ENCODE measurements around the gene NRG2. TPM values are rescaled to one million over a fixed set of nuclear protein-coding genes. Genes with fewer than 3 reads are reported as not detected.

The NRG2 gene
- total and polyA plus RNA-seq, 2 experiments from 2014 or later, result 13.5 to 20.7 TPM

- no peaks in the 10 kb centered on the region for H3K4me1 ChIP-seq (ENCODE audit: low read depth)
- no peak overlapping the region for H3K4me3 ChIP-seq
- peak; percentile 63 to 83 for DNase-seq (ENCODE audit: low read depth in 1 of 2, low spot score in 1 of 2)
These were observed 234.4 kb downstream of the NRG2 start for GRCh38 chr5:139808481-139809330.

GRCh38 chr5:139807647-139808030 lies 235.5 kb downstream of the NRG2 start:
- Histone ChIP-seq H3K27me3 (peaks cover 28% of the 10 kb centered on the region), H3K27ac (no peak overlapping the region), H3K4me1 (ENCODE audit: low read depth) (no peaks in the 10 kb centered on the region), H3K4me3 (no peak overlapping the region), H3K9me3 (ENCODE audit: low read depth) (no peaks in the 10 kb centered on the region), H3K36me3 (no peaks in the 10 kb centered on the region)
- TF ChIP-seq CTCF (IDR thresholded peaks at IDR 0.05; ENCODE audit: low read depth, low read length), result no peak
- DNase-seq (ENCODE audit: low read depth in 1 of 2, low spot score in 1 of 2), result no peak

More at GRCh38 chr5:139808481-139809330, 234.4 kb downstream of the NRG2 start:
- no peak for TF ChIP-seq CTCF (IDR thresholded peaks at IDR 0.05; ENCODE audit: low read depth, low read length)
- Histone ChIP-seq H3K27me3 (peaks cover 17% of the 10 kb centered on the region), H3K9me3 (ENCODE audit: low read depth) (no peaks in the 10 kb centered on the region), H3K27ac (no peak overlapping the region), H3K36me3 (no peaks in the 10 kb centered on the region)

DNA sequence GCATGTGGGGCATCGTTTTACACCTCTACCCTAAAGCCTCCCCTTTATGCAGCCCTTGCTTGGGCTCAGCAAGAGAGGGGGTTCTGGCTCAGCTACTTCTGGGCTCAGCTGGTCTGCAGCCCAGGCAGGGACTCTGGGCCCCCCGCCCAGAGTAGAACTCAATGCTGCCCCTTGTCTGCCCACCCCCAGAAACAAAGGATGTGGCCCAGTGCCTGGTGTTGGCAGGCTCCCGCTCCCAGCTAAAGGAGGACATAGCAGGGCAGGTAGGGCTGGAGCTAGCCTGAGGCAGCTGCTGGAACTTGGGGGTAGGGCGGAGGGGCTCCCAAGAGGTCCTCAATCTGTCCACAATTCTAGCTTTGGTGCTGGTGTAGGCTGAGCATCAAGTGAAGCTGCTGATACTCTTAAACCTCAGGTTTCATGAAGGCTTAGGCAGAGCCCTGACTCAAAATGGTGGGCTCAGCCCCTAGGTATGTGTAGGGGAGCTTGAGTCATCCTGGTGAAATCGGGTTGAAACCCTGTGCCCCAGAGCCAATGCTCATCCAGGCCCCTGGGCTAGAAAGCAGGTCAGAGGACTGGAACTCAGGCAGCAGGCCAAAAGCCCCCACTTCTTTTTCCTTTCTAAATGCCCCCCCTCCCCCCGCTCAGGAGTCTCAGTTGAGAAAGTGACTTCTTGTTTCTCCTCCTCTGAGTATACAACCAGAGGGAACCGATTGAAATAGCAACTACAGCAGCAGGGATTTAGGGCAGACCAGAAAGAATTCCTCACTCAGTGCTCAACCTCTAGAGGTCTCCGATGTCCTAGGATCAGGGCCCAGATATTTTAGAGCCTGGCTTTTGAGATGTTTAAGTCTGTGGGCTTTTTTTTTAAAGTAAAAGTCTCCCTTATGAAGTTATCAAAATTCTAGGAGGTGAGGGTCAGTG lies 236.1 kb downstream of the NRG2 start:
- Histone ChIP-seq H3K4me3 (no peak overlapping the region), H3K36me3 (no peaks in the 10 kb centered on the region), H3K4me1 (ENCODE audit: low read depth) (no peaks in the 10 kb centered on the region), H3K27me3 (peaks cover 31% of the 10 kb centered on the region), H3K9me3 (ENCODE audit: low read depth) (no peaks in the 10 kb centered on the region), H3K27ac (no peak overlapping the region)
- DNase-seq (ENCODE audit: low read depth in 1 of 2, low spot score in 1 of 2), result no peak
- no peak for TF ChIP-seq CTCF (IDR thresholded peaks at IDR 0.05; ENCODE audit: low read depth, low read length)

GRCh38 chr5:139806111-139806510 lies 237.0 kb downstream of the NRG2 start:
- no peak for TF ChIP-seq CTCF (IDR thresholded peaks at IDR 0.05; ENCODE audit: low read depth, low read length)
- no peaks in the 10 kb centered on the region for H3K9me3 ChIP-seq (ENCODE audit: low read depth)
- H3K27ac ChIP-seq, result no peak overlapping the region
- no peak overlapping the region for H3K4me3 ChIP-seq
- H3K36me3 ChIP-seq, result no peaks in the 10 kb centered on the region
- DNase-seq (ENCODE audit: low read depth in 1 of 2, low spot score in 1 of 2), result no peak
- peaks cover 40% of the 10 kb centered on the region for H3K27me3 ChIP-seq
- H3K4me1 ChIP-seq (ENCODE audit: low read depth), result no peaks in the 10 kb centered on the region

DNA sequence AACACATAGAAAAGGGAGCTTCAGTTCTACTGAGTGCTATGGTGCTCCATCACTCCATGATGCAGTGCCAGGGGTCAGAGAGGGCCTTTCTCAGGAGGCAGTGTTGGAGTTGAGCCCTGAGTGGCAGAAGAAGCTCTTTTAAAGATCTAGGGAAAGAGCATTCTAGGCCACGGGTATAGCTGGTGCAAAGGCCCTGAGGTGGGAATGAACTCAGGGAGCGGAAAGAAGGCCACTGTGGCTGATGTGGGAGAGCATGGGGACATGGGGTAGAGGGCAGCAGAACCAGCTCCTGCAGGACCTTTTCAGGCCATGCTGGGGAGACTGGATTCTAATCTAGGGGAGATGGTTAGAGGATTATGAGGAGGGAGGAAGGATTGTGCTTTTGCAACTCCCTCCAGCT lies 237.6 kb downstream of the NRG2 start:
- Histone ChIP-seq H3K36me3 (no peaks in the 10 kb centered on the region), H3K27ac (no peak overlapping the region), H3K4me3 (no peak overlapping the region), H3K9me3 (ENCODE audit: low read depth) (no peaks in the 10 kb centered on the region), H3K27me3 (peaks cover 45% of the 10 kb centered on the region), H3K4me1 (ENCODE audit: low read depth) (no peaks in the 10 kb centered on the region)
- TF ChIP-seq CTCF (IDR thresholded peaks at IDR 0.05; ENCODE audit: low read depth, low read length), result no peak
- DNase-seq (ENCODE audit: low read depth in 1 of 2, low spot score in 1 of 2), result no peak

Measured in cardiac muscle cell (in vitro differentiated cells and primary cell).